Esophagus (tissue), 2 donors: ENCODE measurements around the gene OR10G7. TPM values are rescaled to one million over a fixed set of nuclear protein-coding genes. Genes with fewer than 3 reads are reported as not detected.
"Not testable (repeated sequence)": the region's sequence is repeated elsewhere in the genome, so short reads cannot be mapped to it uniquely, and the experiment has no call there.

ENCODE experiments used
- H3K27ac ChIP-seq, 2 donors: one replicate each; pipeline ENCODE4 v1.5.1; 2013; ENCODE audit warnings: low read depth in 2 of 2, mild to moderate bottlenecking in 2 of 2, inconsistent platforms in 1 of 2, low read length in 1 of 2, moderate library complexity in 1 of 2
- H3K27me3 ChIP-seq, 2 donors: one replicate each; pipeline ENCODE4 v1.6.1; 2013; ENCODE audit warnings: low read length in 2 of 2, control low read depth in 1 of 2, mild to moderate bottlenecking in 1 of 2; ENCODE audit not compliant: insufficient read depth in 2 of 2, control insufficient read depth in 1 of 2
- H3K36me3 ChIP-seq, 2 donors: one replicate each; pipeline ENCODE4 v1.6.1; 2013; ENCODE audit warnings: low read length in 1 of 2; ENCODE audit not compliant: control insufficient read depth in 2 of 2, insufficient read depth in 2 of 2
- H3K4me1 ChIP-seq, 2 donors: one replicate each; pipeline ENCODE4 v1.6.1; 2013; ENCODE audit warnings: low read length in 1 of 2; ENCODE audit not compliant: control insufficient read depth in 2 of 2, insufficient read depth in 2 of 2
- H3K4me3 ChIP-seq, 2 donors: one replicate each; pipeline ENCODE4 v1.5.1; 2013; ENCODE audit warnings: low read length in 2 of 2, mild to moderate bottlenecking in 2 of 2, low read depth in 1 of 2, moderate library complexity in 1 of 2
- H3K9me3 ChIP-seq, 2 donors: one replicate each; pipeline ENCODE4 v1.6.1; 2013; ENCODE audit warnings: mild to moderate bottlenecking in 2 of 2, low read depth in 1 of 2, low read length in 1 of 2, moderate library complexity in 1 of 2; ENCODE audit not compliant: control insufficient read depth in 2 of 2, insufficient read depth in 1 of 2
- WGBS, 2 donors: extraction: QIAGEN DNeasy Blood & Tissue Kit; methylation state at CpG; one replicate each; pipeline ENCODE4 v1.1.7; 2013; 5-methylcytosine and 5-hydroxymethylcytosine counted together
- polyA plus RNA-seq, 2 donors: library from polyadenylated mRNA; stranded (reverse); fragments of 200-250 nt; gene quantifications; one replicate each; pipeline ENCODE4 v1.2.3, GENCODE V29; 2013
- donor health status: healthy with polysubstance abuse.
- donor health status: Bipolar disorder and iron deficiency.

OR10G7 gene
- polyA plus RNA-seq, 2 donors = not detected

- no peaks in the 10 kb centered on the region for H3K9me3 ChIP-seq
- H3K4me3 ChIP-seq = no peak overlapping the region
- no peaks in the 10 kb centered on the region for H3K27me3 ChIP-seq
- no peak overlapping the region for H3K27ac ChIP-seq
- WGBS, 2 donors = 27 to 34% methylated on average over 1 of the region's 1 CpG
- H3K4me1 ChIP-seq = no peaks in the 10 kb centered on the region
- H3K36me3 ChIP-seq = no peaks in the 10 kb centered on the region
These were observed 9.6 kb upstream of the OR10G7 start for GRCh38 chr11:124050748-124051147.

DNA sequence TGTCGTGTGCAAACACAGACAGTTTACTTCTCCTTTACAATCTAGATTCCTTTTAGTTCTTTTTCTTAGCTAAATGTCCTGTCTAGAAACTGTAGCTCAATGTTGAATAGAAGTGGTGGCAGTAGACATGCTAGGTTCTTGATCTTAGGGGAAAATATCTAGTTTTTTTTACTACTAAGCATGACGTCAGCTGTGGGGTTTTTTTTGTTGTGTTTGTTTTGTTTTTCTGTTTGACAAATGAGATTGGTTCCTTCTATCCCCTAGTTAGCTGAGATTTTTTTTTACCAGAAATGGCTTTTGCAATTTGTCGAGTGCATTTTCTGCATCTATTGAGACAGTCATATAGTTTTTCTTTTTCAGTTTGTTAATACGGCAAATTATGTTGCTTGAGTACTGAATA lies 2.3 kb upstream of the OR10G7 start:
- Histone ChIP-seq H3K4me1 (no peaks in the 10 kb centered on the region), H3K4me3 (no peak overlapping the region), H3K9me3 (no peaks in the 10 kb centered on the region), H3K27ac (no peak overlapping the region), H3K27me3 (no peaks in the 10 kb centered on the region), H3K36me3 (no peaks in the 10 kb centered on the region)
- 74 to 75% methylated on average over 4 of the region's 4 CpGs for WGBS, 2 donors

GRCh38 chr11:124039557-124039956 lies 1.6 kb downstream of the OR10G7 start:
- H3K4me3 ChIP-seq = no peak overlapping the region
- no peak overlapping the region for H3K27ac ChIP-seq
- WGBS, 2 donors = 79 to 83% methylated on average over 9 of the region's 9 CpGs
- no peaks in the 10 kb centered on the region for H3K36me3 ChIP-seq
- no peaks in the 10 kb centered on the region for H3K4me1 ChIP-seq
- H3K9me3 ChIP-seq = no peaks in the 10 kb centered on the region
- no peaks in the 10 kb centered on the region for H3K27me3 ChIP-seq

GRCh38 chr11:124036666-124037065 lies 4.5 kb downstream of the OR10G7 start:
- Histone ChIP-seq H3K27me3 (no peaks in the 10 kb centered on the region), H3K4me1 (no peaks in the 10 kb centered on the region), H3K36me3 (no peaks in the 10 kb centered on the region), H3K4me3 (no peak overlapping the region), H3K9me3 (no peaks in the 10 kb centered on the region), H3K27ac (no peak overlapping the region)
- 55 to 66% methylated on average over 1 of the region's 1 CpG for WGBS, 2 donors

- H3K27me3 ChIP-seq = no peaks in the 10 kb centered on the region
- H3K4me3 ChIP-seq = no peak within 1 kb of the TSS
- no peaks in the 10 kb centered on the region for H3K4me1 ChIP-seq
- no peak within 1 kb of the TSS for H3K27ac ChIP-seq
- 71 to 78% methylated on average over 2 of the region's 2 CpGs for WGBS, 2 donors
- no peaks in the 10 kb centered on the region for H3K36me3 ChIP-seq
- H3K9me3 ChIP-seq = no peaks in the 10 kb centered on the region
These were observed 14.6 kb downstream of the OR10G7 start, which contains the start of gene OR10G8 for GRCh38 chr11:124026498-124026897. Gene OR10G8, plus strand, starts transcription at chr11:124026798. Its CDS starts 2,825 bp downstream, at chr11:124029623.

- WGBS, 2 donors = 85 to 88% methylated on average over 5 to 7 of the region's 9 CpGs
- H3K36me3 ChIP-seq, H3K27me3 ChIP-seq, H3K4me1 ChIP-seq, H3K27ac ChIP-seq, H3K4me3 ChIP-seq, H3K9me3 ChIP-seq: not testable (repeated sequence)
These were observed 25.3 kb downstream of the OR10G7 start for GRCh38 chr11:124015837-124016236.

DNA sequence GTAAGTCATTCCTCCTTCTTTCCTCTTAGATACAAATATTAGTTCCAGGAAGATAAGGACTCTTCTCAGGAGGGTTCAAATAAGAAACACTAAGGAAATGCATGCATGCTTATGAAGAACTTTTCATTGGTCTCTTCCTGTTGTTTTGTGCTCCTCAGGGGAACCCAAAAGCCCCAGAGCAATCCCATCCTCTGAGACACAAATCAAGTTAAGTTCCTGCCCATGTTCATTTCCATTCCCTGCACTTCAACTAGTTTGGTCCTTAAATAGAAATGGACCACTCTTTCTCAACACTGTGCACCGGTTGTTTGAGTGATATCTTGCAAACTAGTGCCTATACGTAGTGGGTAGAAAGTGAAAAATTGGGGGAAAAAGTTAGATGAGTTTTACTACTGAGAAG lies 28.4 kb downstream of the OR10G7 start, which contains the start of gene OR10G4:
TSS of gene OR10G4 (plus strand) at position 301 of the 400 bp plus-strand sequence. CDS start 2,578 bp downstream, outside the sequence.
- Histone ChIP-seq H3K27me3 (no peaks in the 10 kb centered on the region), H3K4me1 (no peaks in the 10 kb centered on the region), H3K9me3 (no peaks in the 10 kb centered on the region), H3K4me3 (no peak within 1 kb of the TSS), H3K27ac (no peak within 1 kb of the TSS), H3K36me3 (no peaks in the 10 kb centered on the region)
- 78 to 81% methylated on average over 2 of the region's 2 CpGs for WGBS, 2 donors

- H3K4me1 ChIP-seq = no peaks in the 10 kb centered on the region
- H3K27me3 ChIP-seq = no peaks in the 10 kb centered on the region
- WGBS, 2 donors = 82 to 91% methylated on average over 1 of the region's 1 CpG
- no peaks in the 10 kb centered on the region for H3K36me3 ChIP-seq
- peaks cover 0 to 4% of the 10 kb centered on the region in 2 donors for H3K9me3 ChIP-seq
- H3K27ac ChIP-seq = no peak within 1 kb of the TSS
- no peak within 1 kb of the TSS for H3K4me3 ChIP-seq
These were observed 46.0 kb downstream of the OR10G7 start, which contains the start of gene OR10G6 for GRCh38 chr11:123995119-123995518. Gene OR10G6, minus strand, starts transcription at chr11:123995161. Its CDS starts 0 bp downstream, at chr11:123995161.

Other genes starting within 250 kb of the OR10G7 start
- not detected for gene OR6M1, start 235.0 kb downstream of the OR10G7 start, polyA plus RNA-seq
- not detected for gene TMEM225, start 155.7 kb downstream of the OR10G7 start, polyA plus RNA-seq
- not detected for gene OR8D4, start 139.2 kb downstream of the OR10G7 start, polyA plus RNA-seq
- gene OR4D5, start 101.7 kb downstream of the OR10G7 start, polyA plus RNA-seq = not detected
- not detected for gene OR6T1, start 97.5 kb downstream of the OR10G7 start, polyA plus RNA-seq
- gene OR10S1, start 63.5 kb downstream of the OR10G7 start, polyA plus RNA-seq = not detected
- not detected for gene OR10G6, start 46.2 kb downstream of the OR10G7 start, polyA plus RNA-seq
- gene OR10G4, start 28.3 kb downstream of the OR10G7 start, polyA plus RNA-seq = not detected
- not detected for gene OR10G9, start 18.3 kb downstream of the OR10G7 start, polyA plus RNA-seq
- not detected for gene OR10G8, start 14.5 kb downstream of the OR10G7 start, polyA plus RNA-seq
- 1 to 10 TPM; 6.6 TPM for gene VWA5A, start 74.1 kb upstream of the OR10G7 start, polyA plus RNA-seq
- not detected for gene OR10D3, start 142.0 kb upstream of the OR10G7 start, polyA plus RNA-seq
- not detected for gene OR8G1, start 199.8 kb upstream of the OR10G7 start, polyA plus RNA-seq
- not detected for gene OR8G5, start 215.1 kb upstream of the OR10G7 start, polyA plus RNA-seq